PC-3 (cell line): Measurements from ENCODE around the gene HDAC9. TPM values are rescaled to one million over a fixed set of nuclear protein-coding genes. Genes with fewer than 3 reads are reported as not detected.

Experiments
- ATAC-seq: fragments of 200-7000 bp; cut with Tn5 transposase; 2 replicates; pipeline ENCODE4 v1.9.1; 2020; ENCODE audit warnings: mild to moderate bottlenecking, moderate library complexity
- BruUV-seq: library from RNA; stranded (reverse); fragments of 400-500 nt; replicated peaks from 2 replicates; lab custom pipeline; 2021; lab: Mats Ljungman, UMichigan
- CTCF ChIA-PET: fragments of 300-600 bp; sonication (Branson Sonifier 250); formaldehyde crosslinking; loops from one replicate; lab custom pipeline; 2022; ENCODE audit warnings: antibody characterized with exemption; lab: Charles Lee
- POLR2A ChIA-PET: fragments of 300-600 bp; sonication (Branson Sonifier 250); formaldehyde crosslinking; loops from one replicate; lab custom pipeline; 2022; ENCODE audit warnings: antibody characterized with exemption; ENCODE audit not compliant: unreplicated experiment; lab: Charles Lee
- DNase-seq: peaks from one replicate; pipeline ENCODE4 v3.0.0-alpha.2; 2015
- H2AFZ ChIP-seq: fragments of 300-600 bp; sonication (generic); 2 replicates; pipeline ENCODE4 v1.6.0; 2016; ENCODE audit warnings: antibody characterized with exemption, low read length
- H3F3A ChIP-seq: fragments of 300-600 bp; sonication (generic); one replicate; pipeline ENCODE4 v1.6.0; 2017; ENCODE audit warnings: antibody characterized with exemption, low read length, control low read depth, mild to moderate bottlenecking; ENCODE audit not compliant: unreplicated experiment
- H3K27ac ChIP-seq: fragments of 300-600 bp; sonication (generic); 2 replicates; pipeline ENCODE4 v1.5.1; 2016; ENCODE audit warnings: mild to moderate bottlenecking, low read length
- H3K27me3 ChIP-seq: fragments of 300-600 bp; sonication (generic); 2 replicates; pipeline ENCODE4 v1.6.1; 2016; ENCODE audit warnings: low read length, mixed read lengths
- H3K36me3 ChIP-seq: fragments of 300-600 bp; sonication (generic); 2 replicates; pipeline ENCODE4 v1.6.1; 2016; ENCODE audit warnings: low read depth, mixed run types, low read length, mixed read lengths
- H3K4me1 ChIP-seq: fragments of 300-600 bp; sonication (generic); 2 replicates; pipeline ENCODE4 v1.5.1; 2016; ENCODE audit warnings: low read length; ENCODE audit not compliant: insufficient read depth
- H3K4me2 ChIP-seq: fragments of 300-600 bp; sonication (generic); 2 replicates; pipeline ENCODE4 v1.6.0; 2016; ENCODE audit warnings: low read length
- H3K4me3 ChIP-seq: fragments of 300-600 bp; sonication (generic); 2 replicates; pipeline ENCODE4 v1.5.1; 2016; ENCODE audit warnings: mild to moderate bottlenecking, low read length, mixed read lengths
- H3K79me2 ChIP-seq: fragments of 300-600 bp; sonication (generic); 2 replicates; pipeline ENCODE4 v1.6.1; 2017; ENCODE audit warnings: low read length, mixed read lengths
- H3K9ac ChIP-seq: fragments of 300-600 bp; sonication (generic); 2 replicates; pipeline ENCODE4 v1.6.0; 2016; ENCODE audit warnings: mild to moderate bottlenecking, low read length
- H3K9me2 ChIP-seq: fragments of 300-600 bp; sonication (generic); replicated peaks from 2 replicates; pipeline ENCODE4 v1.6.1; 2016; ENCODE audit warnings: mixed run types, low read length, mixed read lengths
- H3K9me3 ChIP-seq: fragments of 300-600 bp; sonication (generic); 2 replicates; pipeline ENCODE4 v1.6.1; 2016; ENCODE audit warnings: low read length, mixed read lengths
- H4K20me1 ChIP-seq: fragments of 300-600 bp; sonication (generic); 2 replicates; pipeline ENCODE4 v1.6.1; 2016; ENCODE audit warnings: low read length, mixed read lengths
- EZH2 ChIP-seq: fragments of 300-600 bp; sonication (generic); IDR thresholded peaks from one replicate; pipeline ENCODE4 v1.6.1; 2017; ENCODE audit warnings: antibody characterized with exemption, mild to moderate bottlenecking, low read length; ENCODE audit not compliant: unreplicated experiment
- EZH2phosphoT487 ChIP-seq: fragments of 300-600 bp; sonication (generic); IDR thresholded peaks from 2 replicates; pipeline ENCODE4 v1.6.1; 2018; ENCODE audit warnings: mild to moderate bottlenecking, antibody characterized with exemption, low read length, borderline replicate concordance
- intact Hi-C: fragments of 100-400 bp; cut with micrococcal nuclease; formaldehyde crosslinking; loops from 2 replicates; pipeline ENCODE4 v1.9.0; 2023
- total RNA-seq: library from RNA; depleted of rRNA; stranded (reverse); fragments of >200 nt; gene quantifications from 2 replicates; pipeline ENCODE4 v1.2.3, GENCODE V29; 2014
- TF ChIP-seq, protein P1 (sequence below): fragments of 300-600 bp; sonication (generic); conservative IDR thresholded peaks from 2 replicates; pipeline ENCODE4 v1.5.1; 2017; ENCODE audit warnings: antibody characterized with exemption, low read depth, mild to moderate bottlenecking, low read length

HDAC9 gene
- total RNA-seq, 1 experiment from 2014 or later = 7.8 TPM

DNA sequence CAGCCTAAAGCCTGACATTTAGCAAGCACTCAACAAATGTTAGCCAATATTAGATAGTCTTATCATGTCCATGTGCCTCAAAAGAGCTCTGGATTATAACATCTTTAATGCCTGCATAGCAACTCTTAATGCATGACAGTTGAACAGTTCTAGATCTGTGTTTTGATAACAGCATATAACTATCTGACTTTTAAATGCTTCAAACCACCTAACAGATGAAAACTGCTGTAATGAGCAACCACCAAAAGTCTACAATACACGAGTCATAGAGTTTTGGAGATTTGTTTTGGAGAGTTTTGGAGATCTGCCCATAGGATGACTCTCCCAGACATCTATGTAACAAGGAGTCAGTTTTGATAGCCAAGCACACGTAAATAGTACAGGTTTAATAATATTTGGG, 394.6 kb downstream of the HDAC9 start:
- Histone ChIP-seq H3K9me3 (no peaks in the 10 kb centered on the region), H3K9ac (no peak overlapping the region), H4K20me1 (no peaks in the 10 kb centered on the region), H3K4me1 (peaks cover 48% of the 10 kb centered on the region), H3K4me2 (peak overlapping the region; percentile 31; the same call in 1 of the 2 replicates), H3K79me2 (no peaks in the 10 kb centered on the region), H3K27ac (peak overlapping the region; percentile 57), H3K9me2 (no peaks in the 10 kb centered on the region), H3F3A (no peaks in the 10 kb centered on the region), H2AFZ (no peak overlapping the region), H3K27me3 (no peaks in the 10 kb centered on the region), H3K4me3 (no peak overlapping the region), H3K36me3 (no peaks in the 10 kb centered on the region)
- TF ChIP-seq, protein P1, sequence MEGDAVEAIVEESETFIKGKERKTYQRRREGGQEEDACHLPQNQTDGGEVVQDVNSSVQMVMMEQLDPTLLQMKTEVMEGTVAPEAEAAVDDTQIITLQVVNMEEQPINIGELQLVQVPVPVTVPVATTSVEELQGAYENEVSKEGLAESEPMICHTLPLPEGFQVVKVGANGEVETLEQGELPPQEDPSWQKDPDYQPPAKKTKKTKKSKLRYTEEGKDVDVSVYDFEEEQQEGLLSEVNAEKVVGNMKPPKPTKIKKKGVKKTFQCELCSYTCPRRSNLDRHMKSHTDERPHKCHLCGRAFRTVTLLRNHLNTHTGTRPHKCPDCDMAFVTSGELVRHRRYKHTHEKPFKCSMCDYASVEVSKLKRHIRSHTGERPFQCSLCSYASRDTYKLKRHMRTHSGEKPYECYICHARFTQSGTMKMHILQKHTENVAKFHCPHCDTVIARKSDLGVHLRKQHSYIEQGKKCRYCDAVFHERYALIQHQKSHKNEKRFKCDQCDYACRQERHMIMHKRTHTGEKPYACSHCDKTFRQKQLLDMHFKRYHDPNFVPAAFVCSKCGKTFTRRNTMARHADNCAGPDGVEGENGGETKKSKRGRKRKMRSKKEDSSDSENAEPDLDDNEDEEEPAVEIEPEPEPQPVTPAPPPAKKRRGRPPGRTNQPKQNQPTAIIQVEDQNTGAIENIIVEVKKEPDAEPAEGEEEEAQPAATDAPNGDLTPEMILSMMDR = no peak
- TF ChIP-seq EZH2phosphoT487 (no peak), EZH2 (no peak)
- intact Hi-C loops = loop anchor here (10.0 kb wide), 2 partner anchors 195 to 535 kb away; no protein-coding TSS in a partner anchor
- ATAC-seq = peak; percentile 85
- peak; percentile 95 for DNase-seq
- POLR2A ChIA-PET = no interaction called here
- CTCF ChIA-PET = no interaction called here
- no TSS peak for BruUV-seq

- no peak for DNase-seq
- CTCF ChIA-PET = no interaction called here
- TF ChIP-seq, protein P1 = no peak
- no peak for TF ChIP-seq EZH2phosphoT487
- no peak for TF ChIP-seq EZH2
- Histone ChIP-seq H3K9me3 (no peaks in the 10 kb centered on the region), H3K4me2 (peak overlapping the region; percentile 31; the same call in 1 of the 2 replicates), H3K36me3 (no peaks in the 10 kb centered on the region), H3F3A (no peaks in the 10 kb centered on the region), H3K27me3 (no peaks in the 10 kb centered on the region), H3K4me3 (no peak overlapping the region), H2AFZ (no peak overlapping the region), H3K4me1 (peaks cover 56% of the 10 kb centered on the region), H3K9me2 (no peaks in the 10 kb centered on the region), H3K27ac (peak overlapping the region; percentile 14), H3K79me2 (no peaks in the 10 kb centered on the region), H4K20me1 (no peaks in the 10 kb centered on the region), H3K9ac (no peak overlapping the region)
- intact Hi-C loops = loop anchor here (10.0 kb wide), 2 partner anchors 196 to 536 kb away; no protein-coding TSS in a partner anchor
- POLR2A ChIA-PET = interaction anchor here (0.6 kb wide), 1 partner anchor 13 kb away, joined by 3 read pairs; no protein-coding TSS in a partner anchor
- ATAC-seq = no peak
- no TSS peak for BruUV-seq
These were observed 395.5 kb downstream of the HDAC9 start for GRCh38 chr7:18890885-18891621.

GRCh38 chr7:18893156-18893555, 397.6 kb downstream of the HDAC9 start:
- ChIA-PET CTCF (no interaction called here), POLR2A (no interaction called here)
- Histone ChIP-seq H3K4me1 (peaks cover 65% of the 10 kb centered on the region), H2AFZ (no peak overlapping the region), H3K36me3 (no peaks in the 10 kb centered on the region), H3K9me3 (no peaks in the 10 kb centered on the region), H3K27ac (no peak overlapping the region), H3K79me2 (no peaks in the 10 kb centered on the region), H4K20me1 (no peaks in the 10 kb centered on the region), H3K27me3 (no peaks in the 10 kb centered on the region), H3K4me2 (peak overlapping the region; percentile 28), H3K4me3 (no peak overlapping the region), H3K9ac (no peak overlapping the region), H3F3A (no peaks in the 10 kb centered on the region), H3K9me2 (no peaks in the 10 kb centered on the region)
- no TSS peak for BruUV-seq
- TF ChIP-seq, protein P1 = no peak
- TF ChIP-seq EZH2 (no peak), EZH2phosphoT487 (no peak)
- ATAC-seq = no peak; the same call in 1 of the 2 replicates
- DNase-seq = peak; percentile 68
- intact Hi-C loops = loop anchor here (10.0 kb wide), 2 partner anchors 198 to 538 kb away; no protein-coding TSS in a partner anchor
